ENCODE results near the gene RINT1.
A peak's percentile ranks its signal among the peaks of the same experiment; 100 is the strongest.

The RINT1 gene

DNA sequence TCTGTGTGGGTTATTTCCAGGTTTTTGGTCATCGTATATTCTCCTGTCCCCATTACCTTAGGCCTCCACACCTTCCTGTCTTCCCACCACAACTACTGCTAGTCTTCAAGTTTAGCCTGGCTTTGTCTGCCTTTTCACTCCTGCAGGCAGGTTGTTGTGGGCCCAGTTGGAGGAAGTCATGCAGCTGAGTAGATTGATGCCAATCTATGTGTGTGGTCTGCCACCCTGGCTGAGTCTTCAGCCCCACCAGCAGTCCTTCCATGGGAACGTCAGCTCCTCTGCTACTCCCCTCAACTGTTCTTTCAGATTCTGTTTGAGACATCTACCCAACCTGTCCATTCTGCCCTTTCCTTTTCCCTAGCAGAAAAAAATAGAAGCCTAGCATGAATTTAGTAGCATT lies 6.3 kb downstream of the RINT1 start:
- DNase-seq (no peak), ATAC-seq (ENCODE audit: insufficient read depth, low read depth) (peak; percentile 35; the same call in 1 of the 3 replicates)
- Histone ChIP-seq H3K36me3 (ENCODE audit: insufficient read depth, low read length) (peaks cover 70% of the 10 kb centered on the region), H3K79me2 (ENCODE audit: insufficient read depth, low read length) (peaks cover 13% of the 10 kb centered on the region; the same call in 1 of the 2 replicates), H2AFZ (ENCODE audit: low read depth, low read length) (no peak overlapping the region), H3K4me3 (ENCODE audit: low read depth in 1 of 2, low read length in 2 of 2) (no peak overlapping the region), H4K20me1 (ENCODE audit: insufficient read depth, low read length) (no peaks in the 10 kb centered on the region), H3K9ac (ENCODE audit: low read depth, low read length) (no peak overlapping the region), H3K9me3 (ENCODE audit: insufficient read depth, low read length, severe bottlenecking) (no peaks in the 10 kb centered on the region), H3K27me3 (ENCODE audit: insufficient read depth, low read length, poor library complexity) (no peaks in the 10 kb centered on the region), H3K27ac (ENCODE audit: low read length) (no peak overlapping the region), H3K4me1 (ENCODE audit: insufficient read depth, low read length) (peaks cover 9% of the 10 kb centered on the region), H3K4me2 (ENCODE audit: insufficient read depth, low read length) (no peak overlapping the region)
- no peak for TF ChIP-seq EZH2 (IDR thresholded peaks at IDR 0.05; ENCODE audit: borderline replicate concordance, low read depth, low read length, severe bottlenecking)
- TF ChIP-seq, protein P1, sequence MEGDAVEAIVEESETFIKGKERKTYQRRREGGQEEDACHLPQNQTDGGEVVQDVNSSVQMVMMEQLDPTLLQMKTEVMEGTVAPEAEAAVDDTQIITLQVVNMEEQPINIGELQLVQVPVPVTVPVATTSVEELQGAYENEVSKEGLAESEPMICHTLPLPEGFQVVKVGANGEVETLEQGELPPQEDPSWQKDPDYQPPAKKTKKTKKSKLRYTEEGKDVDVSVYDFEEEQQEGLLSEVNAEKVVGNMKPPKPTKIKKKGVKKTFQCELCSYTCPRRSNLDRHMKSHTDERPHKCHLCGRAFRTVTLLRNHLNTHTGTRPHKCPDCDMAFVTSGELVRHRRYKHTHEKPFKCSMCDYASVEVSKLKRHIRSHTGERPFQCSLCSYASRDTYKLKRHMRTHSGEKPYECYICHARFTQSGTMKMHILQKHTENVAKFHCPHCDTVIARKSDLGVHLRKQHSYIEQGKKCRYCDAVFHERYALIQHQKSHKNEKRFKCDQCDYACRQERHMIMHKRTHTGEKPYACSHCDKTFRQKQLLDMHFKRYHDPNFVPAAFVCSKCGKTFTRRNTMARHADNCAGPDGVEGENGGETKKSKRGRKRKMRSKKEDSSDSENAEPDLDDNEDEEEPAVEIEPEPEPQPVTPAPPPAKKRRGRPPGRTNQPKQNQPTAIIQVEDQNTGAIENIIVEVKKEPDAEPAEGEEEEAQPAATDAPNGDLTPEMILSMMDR (IDR thresholded peaks at IDR 0.05; ENCODE audit: borderline replicate concordance, extremely low read depth, low read length, poor library complexity, severe bottlenecking): no peak

DNA sequence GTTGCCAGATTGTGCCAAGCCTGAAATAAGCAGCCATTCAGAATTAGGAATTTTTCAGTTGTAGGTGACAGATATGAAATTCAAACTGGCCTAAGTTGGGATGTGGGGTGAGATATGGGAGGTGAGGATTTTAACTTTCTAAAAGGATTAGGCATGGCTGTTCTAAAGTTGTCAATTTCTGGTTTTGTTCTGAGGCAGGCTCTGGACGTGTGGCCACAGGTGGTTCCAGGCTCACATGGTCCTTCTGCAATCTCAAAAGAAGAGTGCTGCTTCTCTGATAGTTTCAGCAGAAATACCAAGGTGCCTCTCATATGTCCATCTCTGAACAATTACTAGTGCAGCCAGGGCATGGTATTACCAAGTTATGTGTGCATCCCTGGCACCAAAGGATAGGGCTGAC lies 27.9 kb downstream of the RINT1 start:
- Histone ChIP-seq H3K4me2 (ENCODE audit: insufficient read depth, low read length) (no peak overlapping the region), H3K9ac (ENCODE audit: low read depth, low read length) (no peak overlapping the region), H3K4me1 (ENCODE audit: insufficient read depth, low read length) (no peaks in the 10 kb centered on the region), H2AFZ (ENCODE audit: low read depth, low read length) (no peak overlapping the region), H3K9me3 (ENCODE audit: insufficient read depth, low read length, severe bottlenecking) (no peaks in the 10 kb centered on the region), H3K27ac (ENCODE audit: low read length) (no peak overlapping the region), H3K4me3 (ENCODE audit: low read depth in 1 of 2, low read length in 2 of 2) (no peak overlapping the region), H3K36me3 (ENCODE audit: insufficient read depth, low read length) (peaks cover 66% of the 10 kb centered on the region), H4K20me1 (ENCODE audit: insufficient read depth, low read length) (no peaks in the 10 kb centered on the region), H3K27me3 (ENCODE audit: insufficient read depth, low read length, poor library complexity) (no peaks in the 10 kb centered on the region), H3K79me2 (ENCODE audit: insufficient read depth, low read length) (no peaks in the 10 kb centered on the region)
- DNase-seq (no peak), ATAC-seq (ENCODE audit: insufficient read depth, low read depth) (no peak)
- TF ChIP-seq, protein P1 (IDR thresholded peaks at IDR 0.05; ENCODE audit: borderline replicate concordance, extremely low read depth, low read length, poor library complexity, severe bottlenecking): no peak
- no peak for TF ChIP-seq EZH2 (IDR thresholded peaks at IDR 0.05; ENCODE audit: borderline replicate concordance, low read depth, low read length, severe bottlenecking)

DNA sequence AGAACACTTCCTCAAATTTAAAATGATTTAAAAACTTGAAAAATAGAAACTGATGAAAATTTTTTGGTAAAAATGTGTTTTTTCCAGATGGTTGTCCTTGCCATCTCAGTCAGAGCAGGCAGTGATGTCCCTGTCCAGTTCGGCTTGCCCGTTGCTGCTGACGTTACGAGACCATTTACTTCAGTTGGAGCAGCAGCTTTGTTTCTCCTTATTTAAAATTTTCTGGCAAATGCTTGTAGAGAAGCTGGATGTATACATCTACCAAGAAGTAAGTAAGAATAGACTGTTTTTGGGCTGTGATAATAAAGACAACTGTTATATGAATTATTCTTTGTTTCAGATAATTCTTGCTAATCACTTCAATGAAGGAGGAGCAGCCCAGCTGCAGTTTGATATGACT lies 33.2 kb downstream of the RINT1 start:
- H3K4me1 ChIP-seq (ENCODE audit: insufficient read depth, low read length): no peaks in the 10 kb centered on the region
- DNase-seq: no peak
- ATAC-seq (ENCODE audit: insufficient read depth, low read depth): no peak
- no peak overlapping the region for H3K27ac ChIP-seq (ENCODE audit: low read length)
- H3K36me3 ChIP-seq (ENCODE audit: insufficient read depth, low read length): peaks cover 58% of the 10 kb centered on the region
- H3K27me3 ChIP-seq (ENCODE audit: insufficient read depth, low read length, poor library complexity): no peaks in the 10 kb centered on the region
- H3K4me2 ChIP-seq (ENCODE audit: insufficient read depth, low read length): no peak overlapping the region
- no peaks in the 10 kb centered on the region for H4K20me1 ChIP-seq (ENCODE audit: insufficient read depth, low read length)
- no peak overlapping the region for H3K4me3 ChIP-seq (ENCODE audit: low read depth in 1 of 2, low read length in 2 of 2)
- TF ChIP-seq EZH2 (IDR thresholded peaks at IDR 0.05; ENCODE audit: borderline replicate concordance, low read depth, low read length, severe bottlenecking): no peak
- TF ChIP-seq, protein P1 (IDR thresholded peaks at IDR 0.05; ENCODE audit: borderline replicate concordance, extremely low read depth, low read length, poor library complexity, severe bottlenecking): no peak
- H2AFZ ChIP-seq (ENCODE audit: low read depth, low read length): no peak overlapping the region
- no peak overlapping the region for H3K9ac ChIP-seq (ENCODE audit: low read depth, low read length)
- H3K9me3 ChIP-seq (ENCODE audit: insufficient read depth, low read length, severe bottlenecking): no peaks in the 10 kb centered on the region
- no peaks in the 10 kb centered on the region for H3K79me2 ChIP-seq (ENCODE audit: insufficient read depth, low read length)

DNA sequence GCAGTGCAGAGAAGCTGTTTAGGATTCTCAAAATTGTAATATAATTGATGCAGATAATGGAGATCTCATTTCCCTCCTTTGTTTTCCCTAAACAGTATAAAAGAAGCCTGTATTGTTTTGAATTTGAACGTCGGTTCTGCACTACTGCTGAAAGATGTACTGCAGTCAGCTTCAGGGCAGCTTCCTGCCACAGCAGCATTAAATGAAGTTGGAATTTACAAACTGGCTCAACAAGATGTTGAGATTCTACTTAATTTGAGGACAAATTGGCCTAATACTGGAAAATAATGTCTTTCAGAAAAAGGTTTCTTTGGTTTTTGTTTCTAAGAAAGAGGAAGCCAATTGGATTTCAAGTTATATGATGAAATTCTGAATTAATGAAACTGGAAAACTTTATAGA lies 35.0 kb downstream of the RINT1 start:
- no peaks in the 10 kb centered on the region for H3K9me3 ChIP-seq (ENCODE audit: insufficient read depth, low read length, severe bottlenecking)
- ATAC-seq (ENCODE audit: insufficient read depth, low read depth) (no peak), DNase-seq (no peak)
- H2AFZ ChIP-seq (ENCODE audit: low read depth, low read length): no peak overlapping the region
- H3K27me3 ChIP-seq (ENCODE audit: insufficient read depth, low read length, poor library complexity): no peaks in the 10 kb centered on the region
- H3K9ac ChIP-seq (ENCODE audit: low read depth, low read length): no peak overlapping the region
- no peak overlapping the region for H3K4me3 ChIP-seq (ENCODE audit: low read depth in 1 of 2, low read length in 2 of 2)
- H3K36me3 ChIP-seq (ENCODE audit: insufficient read depth, low read length): peaks cover 56% of the 10 kb centered on the region
- no peak overlapping the region for H3K27ac ChIP-seq (ENCODE audit: low read length)
- no peaks in the 10 kb centered on the region for H4K20me1 ChIP-seq (ENCODE audit: insufficient read depth, low read length)
- no peak overlapping the region for H3K4me2 ChIP-seq (ENCODE audit: insufficient read depth, low read length)
- no peaks in the 10 kb centered on the region for H3K4me1 ChIP-seq (ENCODE audit: insufficient read depth, low read length)
- TF ChIP-seq, protein P1 (IDR thresholded peaks at IDR 0.05; ENCODE audit: borderline replicate concordance, extremely low read depth, low read length, poor library complexity, severe bottlenecking): no peak
- no peak for TF ChIP-seq EZH2 (IDR thresholded peaks at IDR 0.05; ENCODE audit: borderline replicate concordance, low read depth, low read length, severe bottlenecking)
- no peaks in the 10 kb centered on the region for H3K79me2 ChIP-seq (ENCODE audit: insufficient read depth, low read length)

Measured in DND-41 (cell line).